ENCODE data around the gene TENT4B.

The TENT4B gene

DNA sequence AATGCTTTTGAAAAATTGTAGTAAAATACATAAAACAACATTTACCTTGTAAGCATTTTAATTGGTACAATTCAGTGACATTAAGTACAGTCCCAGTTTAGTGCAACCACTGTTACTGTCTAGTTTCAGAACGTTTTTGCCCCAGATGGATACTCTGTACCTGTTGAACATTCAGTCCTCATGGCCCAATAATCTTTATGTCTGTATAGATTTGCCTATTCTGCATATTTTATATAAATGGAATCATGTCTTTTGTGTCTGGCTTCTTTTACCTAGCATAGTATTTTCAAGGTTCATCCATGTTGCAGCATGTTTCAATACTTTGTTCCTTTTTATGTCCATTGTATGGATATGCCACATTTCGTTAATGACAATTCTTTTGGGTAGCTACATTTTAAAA is 37.2 kb downstream of the TENT4B start:
- no peak for TF ChIP-seq JUND (IDR thresholded peaks at IDR 0.05; ENCODE audit: low read depth)
- no peak for DNase-seq (ENCODE audit: low read depth in 1 of 2, low spot score in 1 of 2)
- in situ Hi-C loops (cut with HindIII; ENCODE audit: low pct_unique_long_range_greater_than_20kb, low sequenced_read_pairs) = no loop called here

DNA sequence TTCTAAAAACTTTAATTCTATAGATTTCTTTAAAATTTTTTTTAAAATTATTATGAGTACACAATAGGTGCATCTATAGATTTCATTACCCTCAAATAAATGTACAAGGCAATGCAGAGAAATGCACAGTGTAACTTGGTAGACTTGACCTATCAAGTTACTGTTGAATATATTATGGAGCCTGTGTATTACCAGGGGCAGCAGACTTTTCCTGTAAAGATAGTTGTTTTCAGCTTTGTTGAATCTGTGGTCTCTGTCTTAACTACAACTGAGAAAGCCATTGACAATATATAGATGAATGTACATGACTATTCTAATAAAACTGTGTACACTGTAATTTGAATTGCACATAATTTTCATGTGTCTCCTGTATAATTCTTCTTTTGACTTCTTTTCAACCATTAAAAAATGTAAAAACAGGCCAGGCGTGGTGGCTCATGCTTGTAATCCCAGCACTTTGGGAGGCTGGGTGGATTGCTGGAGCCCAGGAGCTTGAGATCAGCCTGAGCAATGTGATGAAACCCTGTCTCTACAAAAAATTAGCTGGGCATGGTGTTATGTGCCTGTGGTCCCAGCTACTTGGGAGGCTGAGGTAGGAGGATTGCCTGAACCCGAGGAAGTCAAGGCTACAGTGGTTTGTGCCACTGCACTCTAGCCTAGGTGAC is 39.4 kb downstream of the TENT4B start:
- no peak for TF ChIP-seq JUND (IDR thresholded peaks at IDR 0.05; ENCODE audit: low read depth)
- no peak for DNase-seq (ENCODE audit: low read depth in 1 of 2, low spot score in 1 of 2)
- in situ Hi-C loops (cut with HindIII; ENCODE audit: low pct_unique_long_range_greater_than_20kb, low sequenced_read_pairs) = no loop called here

DNA sequence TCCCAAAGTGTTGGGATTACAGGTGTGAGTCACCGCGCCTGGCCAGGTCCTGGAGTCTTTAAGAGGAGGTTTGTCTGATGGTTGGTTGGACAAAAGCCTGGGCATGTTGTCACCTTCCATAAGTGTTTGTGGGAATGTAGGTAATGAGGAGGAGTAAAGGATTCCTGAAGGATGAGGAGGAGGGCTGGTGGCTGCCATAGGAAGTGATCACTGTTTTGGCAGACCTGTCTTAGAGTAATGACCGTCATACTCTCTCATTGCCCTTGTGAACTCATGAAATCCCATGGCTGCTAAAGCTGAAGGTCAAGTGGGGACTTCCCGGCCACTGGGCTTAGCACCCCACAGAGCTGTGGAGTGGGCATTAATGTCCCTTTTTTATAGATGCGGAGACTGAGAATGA is 40.5 kb downstream of the TENT4B start:
- no peak for DNase-seq (ENCODE audit: low read depth in 1 of 2, low spot score in 1 of 2)
- no peak for TF ChIP-seq JUND (IDR thresholded peaks at IDR 0.05; ENCODE audit: low read depth)
- in situ Hi-C loops (cut with HindIII; ENCODE audit: low pct_unique_long_range_greater_than_20kb, low sequenced_read_pairs) = no loop called here

DNA sequence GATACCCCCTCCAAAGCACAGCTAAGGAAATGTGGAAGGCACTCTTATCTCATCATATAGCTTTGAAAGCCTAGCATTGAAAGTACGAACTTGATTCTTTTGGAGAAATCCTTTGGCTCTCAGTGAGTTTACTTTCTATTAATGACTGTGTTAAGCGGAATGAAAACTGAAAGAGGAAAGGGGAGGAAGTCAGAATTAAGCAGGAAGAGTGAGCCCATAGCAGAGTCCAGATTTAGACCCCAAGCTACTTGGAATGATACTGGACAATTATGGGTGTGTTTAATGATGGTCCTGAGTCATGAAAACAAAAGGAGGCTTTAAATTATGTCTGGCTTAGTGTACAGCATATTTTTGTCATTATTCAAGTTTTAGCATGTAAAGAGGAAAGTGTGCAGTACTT is 42.2 kb downstream of the TENT4B start:
- no peak for TF ChIP-seq JUND (IDR thresholded peaks at IDR 0.05; ENCODE audit: low read depth)
- DNase-seq (ENCODE audit: low read depth in 1 of 2, low spot score in 1 of 2) = no peak
- in situ Hi-C loops (cut with HindIII; ENCODE audit: low pct_unique_long_range_greater_than_20kb, low sequenced_read_pairs) = no loop called here

DNA sequence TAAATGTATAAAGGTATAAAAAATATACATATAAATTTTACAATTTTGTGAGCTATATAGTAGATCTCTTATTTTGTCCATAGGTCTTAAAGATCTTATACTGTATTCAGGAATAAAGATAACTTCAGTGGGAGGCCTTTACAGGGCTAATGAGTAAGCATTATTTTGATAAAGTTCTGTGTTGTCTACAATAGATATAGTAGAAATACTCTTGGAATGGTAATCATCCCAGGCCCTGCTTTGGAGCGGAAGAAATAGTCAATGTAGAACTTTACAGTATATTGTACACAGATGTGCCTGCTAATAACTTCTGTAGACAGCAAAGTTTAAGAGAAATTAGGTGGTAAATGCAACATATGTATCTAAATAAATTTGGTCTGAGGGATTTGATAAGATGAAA is 42.6 kb downstream of the TENT4B start:
- TF ChIP-seq JUND (IDR thresholded peaks at IDR 0.05; ENCODE audit: low read depth) = no peak
- in situ Hi-C loops (cut with HindIII; ENCODE audit: low pct_unique_long_range_greater_than_20kb, low sequenced_read_pairs) = no loop called here
- DNase-seq (ENCODE audit: low read depth in 1 of 2, low spot score in 1 of 2) = no peak

DNA sequence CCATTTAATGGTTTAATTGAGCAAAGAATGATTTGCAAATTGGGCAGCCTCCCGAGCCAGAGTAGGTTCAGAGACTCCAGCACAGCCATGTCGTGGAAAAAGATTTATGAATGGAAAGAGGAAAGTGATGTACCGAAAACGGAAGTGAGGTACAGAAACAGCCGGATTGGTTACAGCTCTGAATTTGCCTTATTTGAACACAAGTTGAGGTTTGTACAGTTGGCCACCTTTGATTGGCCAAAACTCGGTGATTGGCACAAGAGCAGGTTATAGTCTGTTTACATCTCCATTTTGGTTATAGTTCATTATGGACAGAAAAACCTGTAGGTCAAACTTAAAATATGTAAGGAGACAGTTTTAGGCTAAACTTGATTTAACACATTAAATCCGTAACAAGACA is 44.5 kb downstream of the TENT4B start:
- no peak for TF ChIP-seq JUND (IDR thresholded peaks at IDR 0.05; ENCODE audit: low read depth)
- in situ Hi-C loops (cut with HindIII; ENCODE audit: low pct_unique_long_range_greater_than_20kb, low sequenced_read_pairs) = no loop called here
- no peak for DNase-seq (ENCODE audit: low read depth in 1 of 2, low spot score in 1 of 2)

DNA sequence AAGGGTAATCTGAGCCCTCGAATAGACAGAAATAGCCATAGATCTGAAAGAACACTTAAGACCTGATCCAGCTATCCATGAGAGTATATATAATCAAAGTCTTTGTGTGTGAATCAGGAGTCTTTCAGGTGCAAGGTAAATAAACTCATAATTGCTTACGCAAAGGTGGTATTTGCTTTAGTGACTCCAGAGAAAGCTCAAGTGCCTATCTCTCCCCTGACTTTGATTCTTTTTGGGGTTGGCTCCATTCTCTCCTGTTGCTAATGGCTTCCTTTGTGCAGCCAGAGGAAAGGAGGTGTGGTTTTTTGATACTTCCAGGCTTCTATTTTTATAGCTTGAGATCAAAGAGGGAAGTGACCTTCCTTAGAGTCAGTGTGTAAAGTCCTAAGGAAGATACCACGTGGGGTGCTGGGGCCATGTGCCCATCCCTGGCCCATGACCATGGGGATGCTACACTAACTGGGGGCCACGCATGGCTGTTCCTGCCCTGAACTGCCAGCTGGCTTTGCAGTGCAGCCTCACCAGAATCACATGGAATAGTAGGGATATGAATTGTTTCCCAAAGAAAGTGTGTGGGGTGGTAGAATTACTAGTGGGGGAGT is 45.8 kb downstream of the TENT4B start:
- no peak for TF ChIP-seq JUND (IDR thresholded peaks at IDR 0.05; ENCODE audit: low read depth)
- no peak for DNase-seq (ENCODE audit: low read depth in 1 of 2, low spot score in 1 of 2)
- in situ Hi-C loops (cut with HindIII; ENCODE audit: low pct_unique_long_range_greater_than_20kb, low sequenced_read_pairs) = no loop called here

DNA sequence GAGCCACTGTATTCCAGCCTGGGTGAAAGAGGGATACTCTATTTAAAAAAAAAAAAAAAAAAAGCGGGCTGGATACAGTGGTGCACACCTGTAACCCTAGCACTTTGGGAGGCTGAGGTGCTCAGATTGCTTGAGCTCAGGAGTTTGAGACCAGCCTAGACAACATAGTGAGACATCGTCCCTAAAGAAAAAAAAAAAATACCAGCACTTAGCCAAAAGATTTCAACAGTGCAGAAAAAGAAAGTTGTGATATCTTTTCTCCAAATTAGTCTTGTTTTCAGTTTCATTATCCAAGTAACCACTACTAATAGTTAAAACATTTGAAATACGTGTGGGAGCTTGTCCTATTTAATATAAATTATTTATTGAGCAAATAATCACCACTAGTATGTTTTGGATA is 48.7 kb downstream of the TENT4B start:
- DNase-seq (ENCODE audit: low read depth in 1 of 2, low spot score in 1 of 2) = no peak
- TF ChIP-seq JUND (IDR thresholded peaks at IDR 0.05; ENCODE audit: low read depth) = no peak

DNA sequence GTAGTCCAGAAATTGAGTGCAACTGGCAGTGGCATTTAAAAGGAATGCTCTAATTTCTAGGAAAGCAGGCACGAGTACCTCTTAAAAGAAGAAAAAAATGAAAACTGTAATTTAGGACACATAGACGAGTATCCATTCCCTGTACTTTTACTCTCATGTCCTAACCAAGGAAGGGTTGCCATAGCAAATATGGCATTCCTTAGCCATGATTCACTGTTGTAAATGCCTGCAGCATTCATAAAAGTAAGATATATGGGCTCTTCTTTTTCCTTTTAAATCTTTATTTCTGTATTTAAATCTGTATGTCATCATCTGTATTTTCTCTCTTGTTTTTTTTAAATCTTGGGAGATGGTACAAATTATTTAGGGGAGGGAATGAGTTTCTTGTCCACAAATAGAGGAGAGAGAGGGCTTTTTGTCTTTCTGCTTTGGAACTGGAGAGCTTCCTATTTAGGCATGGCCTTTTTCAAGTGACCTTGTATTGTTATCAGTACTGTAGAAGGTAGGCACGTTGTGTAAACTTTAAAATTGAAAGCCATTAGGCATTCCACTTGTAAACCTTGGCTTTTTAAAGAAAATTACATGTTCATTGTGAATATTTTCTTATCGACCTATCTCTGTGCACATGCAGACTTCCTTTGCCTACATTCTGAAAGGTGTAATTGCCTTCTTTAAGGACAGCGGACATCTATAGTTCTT is 50.0 kb downstream of the TENT4B start:
- in situ Hi-C loops (cut with HindIII; ENCODE audit: low pct_unique_long_range_greater_than_20kb, low sequenced_read_pairs) = no loop called here
- DNase-seq (ENCODE audit: low read depth in 1 of 2, low spot score in 1 of 2) = peak in 1 of 2 experiments; percentile 18
- peak; percentile 26; the same call in 1 of the 2 replicates for TF ChIP-seq JUND (IDR thresholded peaks at IDR 0.05; ENCODE audit: low read depth)

More for the DNA sequence above, 48.7 kb downstream of the TENT4B start:
- in situ Hi-C loops (cut with HindIII; ENCODE audit: low pct_unique_long_range_greater_than_20kb, low sequenced_read_pairs) = no loop called here

DNA sequence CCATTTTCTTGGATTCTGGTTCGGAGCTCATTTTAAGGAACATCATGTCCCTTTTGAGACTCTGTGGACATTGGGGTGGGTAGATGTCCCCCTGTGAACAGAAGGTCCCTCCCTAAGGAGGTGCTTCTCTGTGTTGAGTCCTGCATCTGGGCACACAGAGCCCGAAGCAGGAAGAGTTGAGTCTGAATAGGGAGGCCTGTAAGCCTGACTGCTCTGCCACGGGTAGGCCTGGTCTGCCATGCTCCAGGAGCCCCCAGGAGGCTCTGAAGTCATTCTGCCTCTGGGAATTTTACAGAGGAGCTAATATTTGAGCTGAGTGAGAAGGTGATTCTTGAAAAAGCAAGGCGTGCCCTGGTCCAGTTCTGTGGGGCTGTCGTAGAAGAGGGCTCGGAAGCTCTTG is 50.6 kb downstream of the TENT4B start:
- in situ Hi-C loops (cut with HindIII; ENCODE audit: low pct_unique_long_range_greater_than_20kb, low sequenced_read_pairs) = no loop called here
- no peak for TF ChIP-seq JUND (IDR thresholded peaks at IDR 0.05; ENCODE audit: low read depth)
- DNase-seq (ENCODE audit: low read depth in 1 of 2, low spot score in 1 of 2) = no peak

DNA sequence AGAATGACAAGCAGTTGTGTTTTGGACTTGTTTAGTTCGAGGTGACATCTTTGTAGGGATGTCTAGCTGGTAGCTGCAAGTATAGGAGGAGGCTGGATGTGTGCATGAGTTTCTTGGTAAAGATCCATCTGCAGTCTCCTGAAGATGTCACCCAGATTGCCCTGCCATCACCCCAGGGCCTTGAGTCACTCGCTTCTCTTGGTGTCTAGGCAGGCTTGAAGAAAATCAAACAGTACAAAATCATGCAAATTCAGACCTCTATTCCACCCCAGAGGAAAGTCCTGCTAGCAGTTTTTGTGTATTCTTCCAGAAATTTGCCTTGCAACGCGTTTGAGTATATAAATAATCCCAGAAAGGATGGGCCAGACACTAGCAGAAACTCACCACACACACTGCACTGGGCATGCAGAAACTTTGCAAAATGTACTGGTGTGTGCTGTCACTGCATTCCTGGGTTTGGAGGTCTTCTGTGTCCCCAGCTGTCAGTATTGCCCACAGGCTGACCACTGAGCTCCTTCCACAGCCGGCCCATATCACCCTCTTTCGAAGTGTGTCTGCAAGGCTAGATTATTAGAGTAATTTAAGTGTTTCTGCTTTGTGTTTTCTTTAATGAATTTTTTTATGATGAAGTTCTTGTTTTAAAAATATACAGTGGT is 51.5 kb downstream of the TENT4B start:
- in situ Hi-C loops (cut with HindIII; ENCODE audit: low pct_unique_long_range_greater_than_20kb, low sequenced_read_pairs) = no loop called here
- TF ChIP-seq JUND (IDR thresholded peaks at IDR 0.05; ENCODE audit: low read depth) = no peak
- DNase-seq (ENCODE audit: low read depth in 1 of 2, low spot score in 1 of 2) = no peak

DNA sequence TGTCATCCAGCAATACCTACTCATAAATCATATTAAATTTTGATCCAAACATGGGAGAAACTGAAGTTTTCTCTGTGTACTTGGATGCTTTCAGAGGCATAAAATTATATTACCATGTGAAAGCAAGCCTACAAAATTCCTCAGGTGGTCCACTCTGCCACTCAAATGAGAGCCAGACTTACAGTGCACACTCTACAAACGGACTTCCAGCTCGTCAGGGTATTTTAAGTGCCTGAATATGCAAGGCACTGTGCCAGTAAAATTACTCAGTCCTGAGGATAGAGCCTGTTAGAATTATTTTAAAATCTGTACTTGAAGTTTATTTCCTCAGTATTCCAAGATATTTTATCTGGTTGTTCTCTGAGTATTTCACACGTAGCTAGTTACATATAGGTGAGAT is 54.5 kb downstream of the TENT4B start:
- no peak for DNase-seq (ENCODE audit: low read depth in 1 of 2, low spot score in 1 of 2)
- in situ Hi-C loops (cut with HindIII; ENCODE audit: low pct_unique_long_range_greater_than_20kb, low sequenced_read_pairs) = no loop called here

DNA sequence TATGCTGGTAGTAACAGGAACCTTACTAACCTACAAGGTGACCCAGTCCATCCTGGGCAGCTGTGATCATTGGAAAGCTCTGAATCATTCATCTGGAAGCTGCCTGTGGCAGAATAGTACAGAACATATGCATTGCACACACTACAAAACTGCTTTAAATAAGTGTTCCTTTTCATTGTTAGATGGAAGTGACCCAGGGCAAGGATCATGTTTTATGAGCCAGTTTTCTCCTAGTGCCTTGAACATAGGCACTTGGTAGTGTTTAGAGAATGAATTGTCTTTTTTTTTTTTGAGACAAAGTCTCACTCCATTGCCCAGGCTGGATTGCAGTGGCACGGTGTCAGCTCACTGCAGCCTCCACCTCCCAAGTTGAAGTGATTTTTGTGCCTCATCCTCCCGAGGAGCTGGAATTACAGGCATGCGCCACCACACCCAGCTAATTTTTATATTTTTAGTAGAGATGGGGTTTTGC is 55.4 kb downstream of the TENT4B start:
- no peak for TF ChIP-seq JUND (IDR thresholded peaks at IDR 0.05; ENCODE audit: low read depth)
- in situ Hi-C loops (cut with HindIII; ENCODE audit: low pct_unique_long_range_greater_than_20kb, low sequenced_read_pairs) = no loop called here
- DNase-seq (ENCODE audit: low read depth in 1 of 2, low spot score in 1 of 2) = no peak

More for the DNA sequence above, 54.5 kb downstream of the TENT4B start:
- TF ChIP-seq JUND (IDR thresholded peaks at IDR 0.05; ENCODE audit: low read depth) = no peak
